ES-I3 (cell line): ENCODE results near the gene BUB1B.
"Not testable (repeated sequence)": the region's sequence is repeated elsewhere in the genome, so short reads cannot be mapped to it uniquely, and the experiment has no call there.

ENCODE experiments used
- H3K36me3 ChIP-seq: 2 replicates; pipeline ENCODE4 v1.6.1; 2013; ENCODE audit warnings: mild to moderate bottlenecking, low read length, control low read depth, moderate library complexity; ENCODE audit not compliant: insufficient read depth
- H3K4me1 ChIP-seq: 2 replicates; pipeline ENCODE4 v1.6.1; 2013; ENCODE audit warnings: mild to moderate bottlenecking, control low read depth, low read length; ENCODE audit not compliant: insufficient read depth
- H3K9ac ChIP-seq: 2 replicates; pipeline ENCODE4 v1.6.1; 2013; ENCODE audit warnings: low read depth, mild to moderate bottlenecking, low read length, moderate library complexity
- H3K9me3 ChIP-seq: 2 replicates; pipeline ENCODE4 v1.6.1; 2013; ENCODE audit warnings: mild to moderate bottlenecking, low read length, moderate library complexity; ENCODE audit not compliant: control insufficient read depth, insufficient read depth

BUB1B gene

GRCh38 chr15:40130118-40130517 is 30.8 kb upstream of the BUB1B start:
- H3K36me3 ChIP-seq: no peaks in the 10 kb centered on the region
- no peak overlapping the region for H3K9ac ChIP-seq
- H3K9me3 ChIP-seq: no peaks in the 10 kb centered on the region
- H3K4me1 ChIP-seq: no peaks in the 10 kb centered on the region

- no peaks in the 10 kb centered on the region for H3K4me1 ChIP-seq
- H3K9me3 ChIP-seq: no peaks in the 10 kb centered on the region
- no peak overlapping the region for H3K9ac ChIP-seq
- H3K36me3 ChIP-seq: no peaks in the 10 kb centered on the region
Measured at GRCh38 chr15:40130799-40131502, 29.9 kb upstream of the BUB1B start.

- no peak overlapping the region for H3K9ac ChIP-seq
- no peaks in the 10 kb centered on the region for H3K36me3 ChIP-seq
- 0 out of 2 replicates have a peak, but pooled peaks cover 5% of the 10 kb centered on the region for H3K4me1 ChIP-seq
- no peaks in the 10 kb centered on the region for H3K9me3 ChIP-seq
Measured at GRCh38 chr15:40133544-40133943, 27.3 kb upstream of the BUB1B start.

- no peak overlapping the region for H3K9ac ChIP-seq
- H3K4me1 ChIP-seq: 0 out of 2 replicates have a peak, but pooled peaks cover 5% of the 10 kb centered on the region
- no peaks in the 10 kb centered on the region for H3K9me3 ChIP-seq
- H3K36me3 ChIP-seq: no peaks in the 10 kb centered on the region
Measured at GRCh38 chr15:40134885-40135284, 26.0 kb upstream of the BUB1B start.

- not testable (repeated sequence) for H3K36me3 ChIP-seq
Measured at GRCh38 chr15:40135846-40136450, 24.9 kb upstream of the BUB1B start.

GRCh38 chr15:40136470-40137302 is 24.2 kb upstream of the BUB1B start:
- Histone ChIP-seq H3K9me3 (no peaks in the 10 kb centered on the region), H3K36me3 (no peaks in the 10 kb centered on the region), H3K4me1 (0 out of 2 replicates have a peak, but pooled peaks cover 5% of the 10 kb centered on the region), H3K9ac (no peak overlapping the region)

More at GRCh38 chr15:40135846-40136450, 24.9 kb upstream of the BUB1B start:
- not testable (repeated sequence) for H3K9ac ChIP-seq, H3K9me3 ChIP-seq, H3K4me1 ChIP-seq

GRCh38 chr15:40137303-40138200 is 23.3 kb upstream of the BUB1B start:
- Histone ChIP-seq H3K9ac (no peak overlapping the region), H3K9me3 (no peaks in the 10 kb centered on the region), H3K36me3 (no peaks in the 10 kb centered on the region), H3K4me1 (0 out of 2 replicates have a peak, but pooled peaks cover 5% of the 10 kb centered on the region)

- not testable (repeated sequence) for H3K9me3 ChIP-seq, H3K9ac ChIP-seq, H3K36me3 ChIP-seq, H3K4me1 ChIP-seq
Measured at GRCh38 chr15:40138201-40138570, 22.7 kb upstream of the BUB1B start.

- H3K4me1 ChIP-seq: peaks cover 6% of the 10 kb centered on the region; the same call in 1 of the 2 replicates
- no peak overlapping the region for H3K9ac ChIP-seq
- H3K9me3 ChIP-seq: no peaks in the 10 kb centered on the region
- H3K36me3 ChIP-seq: no peaks in the 10 kb centered on the region
Measured at GRCh38 chr15:40142428-40142827, 18.4 kb upstream of the BUB1B start.

- H3K4me1 ChIP-seq: peaks cover 6% of the 10 kb centered on the region; the same call in 1 of the 2 replicates
- no peaks in the 10 kb centered on the region for H3K36me3 ChIP-seq
- no peaks in the 10 kb centered on the region for H3K9me3 ChIP-seq
- no peak overlapping the region for H3K9ac ChIP-seq
Measured at GRCh38 chr15:40146037-40146436, 14.8 kb upstream of the BUB1B start.

GRCh38 chr15:40149339-40149738 is 11.5 kb upstream of the BUB1B start:
- Histone ChIP-seq H3K36me3 (no peaks in the 10 kb centered on the region), H3K9me3 (no peaks in the 10 kb centered on the region), H3K4me1 (peaks cover 6% of the 10 kb centered on the region; the same call in 1 of the 2 replicates), H3K9ac (no peak overlapping the region)

- Histone ChIP-seq H3K9ac (no peak overlapping the region), H3K36me3 (no peaks in the 10 kb centered on the region), H3K4me1 (peaks cover 10% of the 10 kb centered on the region; the same call in 1 of the 2 replicates), H3K9me3 (no peaks in the 10 kb centered on the region)
Measured at GRCh38 chr15:40150163-40150925, 10.5 kb upstream of the BUB1B start.

GRCh38 chr15:40151499-40151898 is 9.4 kb upstream of the BUB1B start:
- H3K36me3 ChIP-seq: no peaks in the 10 kb centered on the region
- no peak overlapping the region for H3K9ac ChIP-seq
- peaks cover 11% of the 10 kb centered on the region for H3K4me1 ChIP-seq
- no peaks in the 10 kb centered on the region for H3K9me3 ChIP-seq
